K562 (cell line): Measurements from ENCODE around the gene BCL6B. TPM values are rescaled to one million over a fixed set of nuclear protein-coding genes. Genes with fewer than 3 reads are reported as not detected.

ENCODE experiments used
- CBFA2T2 ChIP-seq: fragments of 450-650 bp; conservative IDR thresholded peaks from 2 replicates; pipeline ENCODE4 v1.6.1; 2017; ENCODE audit warnings: mild to moderate bottlenecking
- CXXC5 ChIP-seq: fragments of 250-450 bp; sonication (Bioruptor Pico); IDR thresholded peaks from 2 replicates; pipeline ENCODE4 v1.8.0; 2022; ENCODE audit warnings: inconsistent platforms, mild to moderate bottlenecking, moderate library complexity
- L3MBTL2 ChIP-seq: fragments of 450-650 bp; IDR thresholded peaks from 2 replicates; pipeline ENCODE4 v1.6.1; 2016; ENCODE audit warnings: mild to moderate bottlenecking, moderate library complexity
- NCOA6 ChIP-seq: fragments of 450-650 bp; IDR thresholded peaks from 2 replicates; pipeline ENCODE4 v1.6.1; 2017; ENCODE audit warnings: mild to moderate bottlenecking
- NFIC ChIP-seq: fragments of 450-650 bp; IDR thresholded peaks from 2 replicates; pipeline ENCODE4 v1.6.1; 2017; ENCODE audit warnings: mild to moderate bottlenecking, inconsistent platforms
- NRF1 ChIP-seq, 2 experiments: fragments of 450-650 bp; IDR thresholded peaks in 1 of 2; conservative IDR thresholded peaks in 1 of 2; 2 replicates each; pipeline ENCODE4 v1.6.1; 2014; ENCODE audit warnings: mild to moderate bottlenecking in 2 of 2
- POLR2A ChIP-seq: fragments of 450-650 bp; conservative IDR thresholded peaks from 2 replicates; pipeline ENCODE4 v1.6.1; 2016
- POLR2G ChIP-seq: fragments of 200-400 bp; formaldehyde crosslinking; IDR thresholded peaks from 2 replicates; pipeline ENCODE4 v1.6.1; 2017; ENCODE audit warnings: low read depth, mild to moderate bottlenecking, antibody characterized with exemption, low read length, moderate library complexity
- SMARCE1 ChIP-seq: fragments of 450-650 bp; IDR thresholded peaks from 2 replicates; pipeline ENCODE4 v1.7.1; 2016; ENCODE audit warnings: mild to moderate bottlenecking
- SMC3 ChIP-seq: conservative IDR thresholded peaks from 2 replicates; pipeline ENCODE4 v1.6.1; 2011; ENCODE audit warnings: low read depth, low read length, improper control_type of control experiment; ENCODE audit not compliant: insufficient read depth
- TBP ChIP-seq: optimal IDR thresholded peaks from 2 replicates; pipeline ENCODE3; 2011; ENCODE audit warnings: low read depth, low read length, improper control_type of control experiment
- ZBTB8A ChIP-seq: fragments of 450-650 bp; IDR thresholded peaks from 2 replicates; pipeline ENCODE4 v1.6.1; 2018; ENCODE audit warnings: mild to moderate bottlenecking, moderate library complexity; ENCODE audit not compliant: partially characterized antibody
- ZC3H8 ChIP-seq: fragments of 450-650 bp; IDR thresholded peaks from 2 replicates; pipeline ENCODE4 v1.6.1; 2017
- ZFX ChIP-seq: sonication (generic); formaldehyde crosslinking; IDR thresholded peaks from 2 replicates; pipeline ENCODE4 v1.8.0; 2022; ENCODE audit warnings: mild to moderate bottlenecking, missing genetic modification reagents, moderate library complexity
- polyA plus RNA-seq, 8 experiments: library from polyadenylated mRNA; depleted of rRNA in 4 of 8; stranded (reverse) in 5 of 8; unstranded in 3 of 8; fragments of >200 nt; fragmentation: Nextera tagmentation in 2 of 8; fragmentation: Illumina TruSeq in 1 of 8; extraction: Ambion mirVana in 2 of 8; extraction: Trizol in 1 of 8; gene quantifications; 2 replicates each; pipeline versions ENCODE4 v1.2.1 to v1.2.3, GENCODE V29; 2011 to 2014; ENCODE audit warnings: inconsistent platforms in 1 of 8, missing spikeins in 1 of 8
- total RNA-seq, 7 experiments: library from RNA; depleted of rRNA in 6 of 7; stranded (reverse); fragments of >200 nt in 6 of 7; fragmentation: Illumina TruSeq in 2 of 7; extraction: Trizol in 2 of 7; gene quantifications; 2 replicates each; pipeline versions ENCODE4 v1.2.1 to v1.2.3, GENCODE V29; 2011 to 2021; ENCODE audit warnings: low replicate concordance in 1 of 7
- TF ChIP-seq, protein P1 (sequence below), 2 experiments: fragments of 450-650 bp; formaldehyde crosslinking in 1 of 2; IDR thresholded peaks; 2 replicates each; pipeline versions ENCODE4 v1.4.0 to v1.6.1; 2014 to 2020; ENCODE audit warnings: mild to moderate bottlenecking in 2 of 2, borderline replicate concordance in 1 of 2, low read depth in 1 of 2
- TF ChIP-seq, protein P2 (sequence below): fragments of 450-650 bp; formaldehyde crosslinking; conservative IDR thresholded peaks from 2 replicates; pipeline ENCODE4 v1.4.0; 2022; ENCODE audit warnings: mild to moderate bottlenecking, missing genetic modification characterization
- TF ChIP-seq, protein P3 (sequence below): fragments of 200-800 bp; sonication (Bioruptor generic); IDR thresholded peaks from 2 replicates; pipeline ENCODE4 v1.6.1; 2017; ENCODE audit warnings: missing genetic modification characterization, missing compliant biosample characterization

BCL6B gene
- total and polyA plus RNA-seq, 9 of the 15 experiments (the other 6 are each of a cell fraction or from before 2014, with no cell fraction given) = 0.89 to 5.0 (median 3.6) TPM

DNA sequence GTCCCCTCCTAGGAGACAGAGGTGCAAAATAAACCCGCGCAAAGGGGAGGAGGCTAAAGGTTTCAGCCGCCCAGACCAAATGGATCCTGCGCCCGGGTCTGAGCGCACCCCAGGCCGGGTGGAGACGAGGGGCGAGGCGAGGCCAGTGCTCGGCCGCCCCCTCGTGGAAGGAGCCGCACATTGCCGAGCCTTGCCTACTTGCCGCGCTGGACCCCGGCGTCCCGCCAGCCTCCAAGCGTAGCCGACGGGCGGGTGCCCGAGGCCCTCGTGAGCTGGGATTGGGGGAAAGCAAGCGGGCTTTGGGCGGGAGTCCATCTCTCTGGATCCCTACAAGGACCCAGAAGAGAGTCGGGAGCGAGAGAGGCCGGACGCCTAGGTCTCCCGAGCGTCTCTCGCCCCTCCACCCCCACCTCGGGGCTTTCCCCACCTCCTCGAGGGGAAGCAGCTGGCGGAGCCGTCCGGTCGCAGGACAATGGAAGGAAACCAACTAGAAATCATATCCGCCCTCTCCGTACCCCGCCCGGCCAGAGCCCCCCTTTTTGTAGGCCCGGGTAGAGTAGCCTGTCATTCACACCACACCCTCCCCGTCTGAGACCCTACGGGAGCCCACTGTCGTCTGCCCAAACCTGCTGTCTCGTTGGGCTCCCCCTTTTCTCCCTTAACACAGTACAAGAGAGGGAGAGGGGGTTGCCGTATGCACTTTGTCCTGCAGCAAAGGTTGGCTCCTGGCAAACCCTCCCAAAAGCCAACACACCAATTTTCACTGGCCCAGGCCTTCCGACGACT, 664 bp upstream of the BCL6B start (continued):
- TF ChIP-seq, protein P1, sequence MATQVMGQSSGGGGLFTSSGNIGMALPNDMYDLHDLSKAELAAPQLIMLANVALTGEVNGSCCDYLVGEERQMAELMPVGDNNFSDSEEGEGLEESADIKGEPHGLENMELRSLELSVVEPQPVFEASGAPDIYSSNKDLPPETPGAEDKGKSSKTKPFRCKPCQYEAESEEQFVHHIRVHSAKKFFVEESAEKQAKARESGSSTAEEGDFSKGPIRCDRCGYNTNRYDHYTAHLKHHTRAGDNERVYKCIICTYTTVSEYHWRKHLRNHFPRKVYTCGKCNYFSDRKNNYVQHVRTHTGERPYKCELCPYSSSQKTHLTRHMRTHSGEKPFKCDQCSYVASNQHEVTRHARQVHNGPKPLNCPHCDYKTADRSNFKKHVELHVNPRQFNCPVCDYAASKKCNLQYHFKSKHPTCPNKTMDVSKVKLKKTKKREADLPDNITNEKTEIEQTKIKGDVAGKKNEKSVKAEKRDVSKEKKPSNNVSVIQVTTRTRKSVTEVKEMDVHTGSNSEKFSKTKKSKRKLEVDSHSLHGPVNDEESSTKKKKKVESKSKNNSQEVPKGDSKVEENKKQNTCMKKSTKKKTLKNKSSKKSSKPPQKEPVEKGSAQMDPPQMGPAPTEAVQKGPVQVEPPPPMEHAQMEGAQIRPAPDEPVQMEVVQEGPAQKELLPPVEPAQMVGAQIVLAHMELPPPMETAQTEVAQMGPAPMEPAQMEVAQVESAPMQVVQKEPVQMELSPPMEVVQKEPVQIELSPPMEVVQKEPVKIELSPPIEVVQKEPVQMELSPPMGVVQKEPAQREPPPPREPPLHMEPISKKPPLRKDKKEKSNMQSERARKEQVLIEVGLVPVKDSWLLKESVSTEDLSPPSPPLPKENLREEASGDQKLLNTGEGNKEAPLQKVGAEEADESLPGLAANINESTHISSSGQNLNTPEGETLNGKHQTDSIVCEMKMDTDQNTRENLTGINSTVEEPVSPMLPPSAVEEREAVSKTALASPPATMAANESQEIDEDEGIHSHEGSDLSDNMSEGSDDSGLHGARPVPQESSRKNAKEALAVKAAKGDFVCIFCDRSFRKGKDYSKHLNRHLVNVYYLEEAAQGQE (IDR thresholded peaks at IDR 0.05; ENCODE audit: borderline replicate concordance) = peak; percentile 72
- TF ChIP-seq, protein P1 (CRISPR knock-in tag; IDR thresholded peaks at IDR 0.05; ENCODE audit: low read depth) = no peak
- TF ChIP-seq SMARCE1 = no peak
- TF ChIP-seq POLR2A = no peak
- peak; percentile 42; the same call in 1 of the 2 replicates for TF ChIP-seq NFIC
- TF ChIP-seq NRF1 (conservative IDR thresholded peaks at IDR 0.05 in 1 of 2, IDR thresholded peaks at IDR 0.05 in 1 of 2) = peak in 1 of 2 experiments; percentile 38; a peak in 2 of 4 replicates
- TF ChIP-seq L3MBTL2 = peak; percentile 44; the same call in 1 of the 2 replicates
- no peak for TF ChIP-seq ZBTB8A
- peak; percentile 68 for TF ChIP-seq POLR2G
- TF ChIP-seq CBFA2T2 = 0 out of 2 replicates have a peak, but pooled peaks have one; percentile 2
- TF ChIP-seq, protein P2, sequence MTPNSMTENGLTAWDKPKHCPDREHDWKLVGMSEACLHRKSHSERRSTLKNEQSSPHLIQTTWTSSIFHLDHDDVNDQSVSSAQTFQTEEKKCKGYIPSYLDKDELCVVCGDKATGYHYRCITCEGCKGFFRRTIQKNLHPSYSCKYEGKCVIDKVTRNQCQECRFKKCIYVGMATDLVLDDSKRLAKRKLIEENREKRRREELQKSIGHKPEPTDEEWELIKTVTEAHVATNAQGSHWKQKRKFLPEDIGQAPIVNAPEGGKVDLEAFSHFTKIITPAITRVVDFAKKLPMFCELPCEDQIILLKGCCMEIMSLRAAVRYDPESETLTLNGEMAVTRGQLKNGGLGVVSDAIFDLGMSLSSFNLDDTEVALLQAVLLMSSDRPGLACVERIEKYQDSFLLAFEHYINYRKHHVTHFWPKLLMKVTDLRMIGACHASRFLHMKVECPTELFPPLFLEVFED = no peak
- peak; percentile 25; the same call in 1 of the 2 replicates for TF ChIP-seq CXXC5 (CRISPR knock-in tag)
- peak; percentile 54; the same call in 1 of the 2 replicates for TF ChIP-seq NCOA6
- TF ChIP-seq TBP = peak; percentile 28
- peak; percentile 84 for TF ChIP-seq SMC3
- TF ChIP-seq ZFX (CRISPR knock-in tag) = 0 out of 2 replicates have a peak, but pooled peaks have one; percentile 4
- TF ChIP-seq, protein P3, sequence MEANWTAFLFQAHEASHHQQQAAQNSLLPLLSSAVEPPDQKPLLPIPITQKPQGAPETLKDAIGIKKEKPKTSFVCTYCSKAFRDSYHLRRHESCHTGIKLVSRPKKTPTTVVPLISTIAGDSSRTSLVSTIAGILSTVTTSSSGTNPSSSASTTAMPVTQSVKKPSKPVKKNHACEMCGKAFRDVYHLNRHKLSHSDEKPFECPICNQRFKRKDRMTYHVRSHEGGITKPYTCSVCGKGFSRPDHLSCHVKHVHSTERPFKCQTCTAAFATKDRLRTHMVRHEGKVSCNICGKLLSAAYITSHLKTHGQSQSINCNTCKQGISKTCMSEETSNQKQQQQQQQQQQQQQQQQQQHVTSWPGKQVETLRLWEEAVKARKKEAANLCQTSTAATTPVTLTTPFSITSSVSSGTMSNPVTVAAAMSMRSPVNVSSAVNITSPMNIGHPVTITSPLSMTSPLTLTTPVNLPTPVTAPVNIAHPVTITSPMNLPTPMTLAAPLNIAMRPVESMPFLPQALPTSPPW (CRISPR knock-in tag) = peak; percentile 36; the same call in 1 of the 2 replicates
- no peak for TF ChIP-seq ZC3H8
